GM12878 (cell line): ENCODE data around the gene FNDC11. TPM values are rescaled to one million over a fixed set of nuclear protein-coding genes. Genes with fewer than 3 reads are reported as not detected.

ENCODE experiments used
- ASH2L ChIP-seq: fragments of 300-600, 200-600 bp; sonication (generic); IDR thresholded peaks from 2 replicates; pipeline ENCODE4 v1.6.1; 2017; ENCODE audit warnings: low read depth, mild to moderate bottlenecking, borderline replicate concordance
- BACH1 ChIP-seq: fragments of 450-650 bp; IDR thresholded peaks from 2 replicates; pipeline ENCODE4 v1.6.1; 2017; ENCODE audit warnings: mild to moderate bottlenecking, borderline replicate concordance
- BCL11A ChIP-seq: IDR thresholded peaks from 2 replicates; pipeline ENCODE4 v1.6.1; 2011; ENCODE audit warnings: low read depth, low read length
- BHLHE40 ChIP-seq, 2 experiments: fragments of 450-650 bp in 1 of 2; IDR thresholded peaks; 2 replicates each; pipeline ENCODE4 v1.6.1; 2011 to 2017; ENCODE audit warnings: low read depth in 2 of 2, borderline replicate concordance in 1 of 2, improper control_type of control experiment in 1 of 2, low read length in 1 of 2, mild to moderate bottlenecking in 1 of 2
- CREB1 ChIP-seq: IDR thresholded peaks from 2 replicates; pipeline ENCODE4 v1.6.1; 2012; ENCODE audit warnings: low read depth, mild to moderate bottlenecking, inconsistent platforms
- E2F8 ChIP-seq: fragments of 450-650 bp; IDR thresholded peaks from 2 replicates; pipeline ENCODE4 v1.6.1; 2018; ENCODE audit warnings: mild to moderate bottlenecking, low read depth, moderate library complexity; ENCODE audit not compliant: partially characterized antibody
- HCFC1 ChIP-seq: fragments of 150-350 bp; IDR thresholded peaks from 2 replicates; pipeline ENCODE4 v1.6.1; 2014; ENCODE audit warnings: low read length
- IKZF1 ChIP-seq: fragments of 450-650 bp; conservative IDR thresholded peaks from 2 replicates; pipeline ENCODE4 v1.6.1; 2017; ENCODE audit warnings: antibody characterized with exemption, mild to moderate bottlenecking
- KDM1A ChIP-seq: fragments of 200-600 bp; sonication (generic); IDR thresholded peaks from 2 replicates; pipeline ENCODE4 v1.6.1; 2016; ENCODE audit warnings: borderline replicate concordance
- MEF2B ChIP-seq: fragments of 450-650 bp; IDR thresholded peaks from 2 replicates; pipeline ENCODE4 v1.6.1; 2018; ENCODE audit warnings: mild to moderate bottlenecking, moderate library complexity; ENCODE audit not compliant: partially characterized antibody, poor library complexity, severe bottlenecking
- MYB ChIP-seq: fragments of 150-350 bp; IDR thresholded peaks from 2 replicates; pipeline ENCODE4 v1.6.1; 2014; ENCODE audit warnings: mild to moderate bottlenecking, low read depth, low read length, borderline replicate concordance
- NFIC ChIP-seq: IDR thresholded peaks from 2 replicates; pipeline ENCODE4 v1.6.1; 2012; ENCODE audit warnings: low read depth, mild to moderate bottlenecking, inconsistent platforms, low read length, moderate library complexity
- NR2C1 ChIP-seq: fragments of 450-650 bp; IDR thresholded peaks from 2 replicates; pipeline ENCODE4 v1.6.1; 2017; ENCODE audit warnings: antibody characterized with exemption, mild to moderate bottlenecking, moderate library complexity
- PAX8 ChIP-seq: fragments of 450-650 bp; IDR thresholded peaks from 2 replicates; pipeline ENCODE4 v1.6.1; 2017; ENCODE audit warnings: mild to moderate bottlenecking, moderate library complexity
- PKNOX1 ChIP-seq: fragments of 450-650 bp; IDR thresholded peaks from 2 replicates; pipeline ENCODE4 v1.6.1; 2016; ENCODE audit warnings: mild to moderate bottlenecking
- SIX5 ChIP-seq: IDR thresholded peaks from 2 replicates; pipeline ENCODE4 v1.6.1; 2011; ENCODE audit warnings: mild to moderate bottlenecking, low read depth, low read length, moderate library complexity; ENCODE audit not compliant: severe bottlenecking
- SUZ12 ChIP-seq: fragments of 200-600 bp; sonication (generic); IDR thresholded peaks from one replicate; pipeline ENCODE4 v1.6.1; 2018; ENCODE audit warnings: antibody characterized with exemption, mild to moderate bottlenecking; ENCODE audit not compliant: unreplicated experiment
- TCF12 ChIP-seq: IDR thresholded peaks from 2 replicates; pipeline ENCODE4 v1.6.1; 2011; ENCODE audit warnings: low read depth, mild to moderate bottlenecking, low read length
- TCF3 ChIP-seq: IDR thresholded peaks from 2 replicates; pipeline ENCODE4 v1.6.1; 2012; ENCODE audit warnings: low read depth, mild to moderate bottlenecking, low read length, borderline replicate concordance; ENCODE audit not compliant: insufficient read depth
- TCF7 ChIP-seq: IDR thresholded peaks from 2 replicates; pipeline ENCODE4 v1.6.1; 2014; ENCODE audit warnings: antibody characterized with exemption, borderline replicate concordance
- polyA plus RNA-seq, 11 experiments: library from polyadenylated mRNA; depleted of rRNA in 4 of 11; unstranded in 6 of 11; stranded (reverse) in 5 of 11; fragments of >200 nt; fragmentation: Nextera tagmentation in 4 of 11; fragmentation: Illumina TruSeq in 1 of 11; extraction: Ambion mirVana in 4 of 11; extraction: Trizol in 1 of 11; gene quantifications; 1 replicate in 1 of 11; 2 replicates in 10 of 11; pipeline versions ENCODE4 v1.2.1 to v1.2.3, GENCODE V29; 2011 to 2016; ENCODE audit warnings: inconsistent platforms in 2 of 11, missing spikeins in 2 of 11, low read depth in 1 of 11
- total RNA-seq, 4 experiments: library from RNA; depleted of rRNA in 3 of 4; stranded (reverse); fragments of >200 nt in 3 of 4; fragmentation: Illumina TruSeq in 1 of 4; extraction: Trizol in 1 of 4; gene quantifications; 2 replicates each; pipeline versions ENCODE4 v1.2.1 to v1.2.3, GENCODE V29; 2013 to 2021
- TF ChIP-seq, protein P1 (sequence below): fragments of 450-650 bp; IDR thresholded peaks from 2 replicates; pipeline ENCODE4 v1.6.1; 2017; ENCODE audit warnings: low read depth, mild to moderate bottlenecking, moderate library complexity

FNDC11 gene
- total and polyA plus RNA-seq, 10 of the 15 experiments (the other 5 are each of a cell fraction or from before 2014, with no cell fraction given), result 0.09 to 0.72 (median 0.34) TPM; not detected in 2

DNA sequence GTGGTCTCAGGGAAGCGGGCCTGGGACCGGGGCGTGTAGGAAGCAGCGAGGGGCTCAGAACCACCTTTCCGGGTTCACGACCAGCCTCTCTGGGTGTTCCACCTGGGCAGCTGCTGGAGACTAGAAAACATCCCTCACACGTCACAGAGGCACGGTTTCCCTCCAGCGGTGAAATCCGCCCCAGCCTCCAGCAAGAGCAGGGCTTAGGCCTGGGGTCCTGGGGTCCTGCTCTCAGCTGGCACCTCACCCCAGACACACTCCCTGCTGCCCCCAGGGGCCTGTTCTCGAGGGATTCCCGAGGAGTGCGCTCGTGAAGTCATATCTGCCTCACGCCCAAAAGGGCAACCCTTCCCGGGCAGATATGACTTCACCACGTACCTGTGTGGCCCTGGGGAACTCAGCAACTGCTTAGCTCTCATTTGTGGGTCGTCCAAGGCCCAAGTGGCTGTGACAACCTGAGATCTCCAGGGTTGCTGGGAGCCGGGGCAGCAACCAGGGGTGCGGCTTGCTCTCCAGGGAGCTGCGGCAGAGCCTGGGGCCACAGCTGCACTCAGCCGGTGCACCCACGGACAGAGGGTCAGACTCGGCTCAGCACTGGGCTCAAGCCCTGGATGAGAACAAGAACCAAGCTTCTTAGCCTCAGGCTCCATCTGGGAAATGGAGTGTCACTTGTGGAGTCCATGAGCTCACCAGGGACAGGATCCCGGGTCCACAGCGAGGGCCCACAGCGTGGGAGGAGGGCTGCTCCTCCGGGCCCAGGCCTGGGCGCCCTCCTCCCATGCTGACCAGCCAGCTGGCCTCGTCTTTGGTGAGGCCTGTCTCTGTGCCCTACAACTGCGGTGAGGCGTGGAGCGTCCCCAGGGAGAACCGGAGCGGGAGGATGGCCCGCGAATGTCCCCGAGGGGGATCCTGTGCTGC lies 661 bp downstream of the FNDC11 start (continued):
- TF ChIP-seq ASH2L, result no peak
- no peak for TF ChIP-seq KDM1A
- no peak for TF ChIP-seq TCF7
- TF ChIP-seq, protein P1, sequence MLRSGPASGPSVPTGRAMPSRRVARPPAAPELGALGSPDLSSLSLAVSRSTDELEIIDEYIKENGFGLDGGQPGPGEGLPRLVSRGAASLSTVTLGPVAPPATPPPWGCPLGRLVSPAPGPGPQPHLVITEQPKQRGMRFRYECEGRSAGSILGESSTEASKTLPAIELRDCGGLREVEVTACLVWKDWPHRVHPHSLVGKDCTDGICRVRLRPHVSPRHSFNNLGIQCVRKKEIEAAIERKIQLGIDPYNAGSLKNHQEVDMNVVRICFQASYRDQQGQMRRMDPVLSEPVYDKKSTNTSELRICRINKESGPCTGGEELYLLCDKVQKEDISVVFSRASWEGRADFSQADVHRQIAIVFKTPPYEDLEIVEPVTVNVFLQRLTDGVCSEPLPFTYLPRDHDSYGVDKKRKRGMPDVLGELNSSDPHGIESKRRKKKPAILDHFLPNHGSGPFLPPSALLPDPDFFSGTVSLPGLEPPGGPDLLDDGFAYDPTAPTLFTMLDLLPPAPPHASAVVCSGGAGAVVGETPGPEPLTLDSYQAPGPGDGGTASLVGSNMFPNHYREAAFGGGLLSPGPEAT, result no peak
- 0 out of 2 replicates have a peak, but pooled peaks have one; percentile 55 for TF ChIP-seq TCF3
- TF ChIP-seq NR2C1, result no peak
- no peak for TF ChIP-seq NFIC
- TF ChIP-seq BHLHE40 (IDR thresholded peaks at IDR 0.05; ENCODE audit: borderline replicate concordance in 1 of 2, low read depth in 2 of 2, low read length in 1 of 2), result peak in 1 of 2 experiments; percentile 34; a peak in 2 of 4 replicates
- no peak for TF ChIP-seq PKNOX1
- peak; percentile 85 for TF ChIP-seq MEF2B
- TF ChIP-seq SIX5, result no peak
- TF ChIP-seq MYB, result no peak
- TF ChIP-seq IKZF1, result peak; percentile 30; the same call in 1 of the 2 replicates
- TF ChIP-seq HCFC1, result no peak
- no peak for TF ChIP-seq E2F8
- TF ChIP-seq PAX8, result no peak
- no peak for TF ChIP-seq SUZ12
- TF ChIP-seq CREB1, result 0 out of 2 replicates have a peak, but pooled peaks have one; percentile 48
- TF ChIP-seq TCF12, result peak; percentile 68; the same call in 1 of the 2 replicates
- TF ChIP-seq BCL11A, result no peak
- TF ChIP-seq BACH1, result no peak
